ENCODE measurements around the gene EIF4EBP3. TPM values are rescaled to one million over a fixed set of nuclear protein-coding genes. Genes with fewer than 3 reads are reported as not detected.

The EIF4EBP3 gene
- total and polyA plus RNA-seq, 9 of the 15 experiments (the other 6 are each of a cell fraction or from before 2014, with no cell fraction given), result 1.3 to 7.5 (median 3.8) TPM

DNA sequence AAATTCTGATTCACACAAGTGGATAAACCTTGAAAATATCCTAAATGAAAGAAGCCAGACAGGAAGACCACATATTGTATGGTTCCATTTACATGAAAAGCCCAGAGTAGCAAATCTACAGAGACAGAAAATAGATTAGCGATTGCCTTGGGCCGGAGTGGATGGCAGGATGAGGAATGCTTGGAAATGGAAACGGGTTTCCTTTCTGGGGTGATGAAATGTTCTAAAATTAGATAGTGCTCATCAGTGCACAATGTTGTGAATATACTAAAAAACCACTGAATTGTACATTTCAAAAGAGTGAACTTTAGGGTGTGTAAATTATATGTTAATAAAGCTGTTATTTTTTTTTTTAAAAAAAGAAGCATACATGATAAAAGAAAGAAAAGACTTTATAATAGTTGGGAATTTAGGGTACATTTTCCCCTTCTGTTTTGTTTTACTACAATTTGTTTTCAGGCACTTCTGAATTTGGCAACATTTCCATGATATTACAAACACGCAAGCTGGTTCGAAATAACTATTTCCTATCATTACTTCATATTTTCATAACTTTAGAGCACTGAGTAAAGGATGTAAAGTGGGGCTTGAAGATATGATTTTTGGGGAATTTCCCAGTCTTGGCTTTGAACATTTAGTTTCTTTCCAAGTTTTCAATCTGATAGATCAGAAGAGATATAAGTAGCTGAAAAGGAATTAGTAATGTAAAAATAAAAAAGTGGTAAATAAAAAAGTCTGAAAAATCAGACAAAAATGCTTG, 41.0 kb downstream of the EIF4EBP3 start:
- Histone ChIP-seq H3K4me1 (replicated peaks in 1 of 2; ENCODE audit: control insufficient read depth in 2 of 2, insufficient read depth in 2 of 2, low read length in 2 of 2) (peaks cover 3 to 4% of the 10 kb centered on the region in 2 experiments; a peak in 1 of 5 replicates), H3K4me2 (ENCODE audit: insufficient read depth, low read length) (no peak overlapping the region), H4K20me1 (replicated peaks; ENCODE audit: control insufficient read depth, insufficient read depth, low read length) (no peaks in the 10 kb centered on the region), H3K9me3 (replicated peaks; ENCODE audit: control insufficient read depth, insufficient read depth, low read depth, low read length) (no peaks in the 10 kb centered on the region), H2AFZ (ENCODE audit: low read depth, low read length) (no peak overlapping the region), H3K9me1 (ENCODE audit: control insufficient read depth, insufficient read depth, low read length) (no peaks in the 10 kb centered on the region), H3K4me3 (no peak overlapping the region), H3K9ac (ENCODE audit: insufficient read depth in 1 of 2, low read depth in 2 of 2, low read length in 2 of 2) (no peak overlapping the region), H3K27me3 (ENCODE audit: control insufficient read depth in 2 of 2, insufficient read depth in 2 of 2, low read length in 2 of 2) (no peaks in the 10 kb centered on the region), H3K36me3 (ENCODE audit: control insufficient read depth, insufficient read depth, low read length) (no peaks in the 10 kb centered on the region), H3K79me2 (ENCODE audit: control insufficient read depth, insufficient read depth, low read length) (no peaks in the 10 kb centered on the region), H3K27ac (ENCODE audit: extremely low read depth, low read depth, low read length) (no peak overlapping the region)
- ATAC-seq (no peak), FAIRE-seq (no peak), DNase-seq (ENCODE audit: extremely low read depth in 1 of 4, low spot score in 3 of 4) (no peak)
- WGBS (ENCODE audit: insufficient coverage, low coverage, missing lambda C conversion rate), result 67% methylated on average over 5 of the region's 5 CpGs
- in situ Hi-C loops (cut with MboI) (no loop called here), intact Hi-C loops (cut with micrococcal nuclease) (no loop called here)
- POLR2A ChIA-PET, result no interaction called here
- CTCF ChIA-PET (ENCODE audit: low intra/inter-chr PET ratio), result no interaction called here
- BruUV-seq (replicated peaks), result no TSS peak
- TF ChIP-seq HDAC8 (tag; IDR thresholded peaks at IDR 0.05) (no peak), OTX1 (CRISPR knock-in tag; IDR thresholded peaks at IDR 0.05) (no peak), EGR1 (conservative IDR thresholded peaks at IDR 0.05) (no peak), IRF2 (CRISPR knock-in tag; IDR thresholded peaks at IDR 0.05) (no peak), BACH1 (tag; IDR thresholded peaks at IDR 0.05) (no peak), ZBTB2 (IDR thresholded peaks at IDR 0.05) (no peak)
- TF ChIP-seq, protein P1, sequence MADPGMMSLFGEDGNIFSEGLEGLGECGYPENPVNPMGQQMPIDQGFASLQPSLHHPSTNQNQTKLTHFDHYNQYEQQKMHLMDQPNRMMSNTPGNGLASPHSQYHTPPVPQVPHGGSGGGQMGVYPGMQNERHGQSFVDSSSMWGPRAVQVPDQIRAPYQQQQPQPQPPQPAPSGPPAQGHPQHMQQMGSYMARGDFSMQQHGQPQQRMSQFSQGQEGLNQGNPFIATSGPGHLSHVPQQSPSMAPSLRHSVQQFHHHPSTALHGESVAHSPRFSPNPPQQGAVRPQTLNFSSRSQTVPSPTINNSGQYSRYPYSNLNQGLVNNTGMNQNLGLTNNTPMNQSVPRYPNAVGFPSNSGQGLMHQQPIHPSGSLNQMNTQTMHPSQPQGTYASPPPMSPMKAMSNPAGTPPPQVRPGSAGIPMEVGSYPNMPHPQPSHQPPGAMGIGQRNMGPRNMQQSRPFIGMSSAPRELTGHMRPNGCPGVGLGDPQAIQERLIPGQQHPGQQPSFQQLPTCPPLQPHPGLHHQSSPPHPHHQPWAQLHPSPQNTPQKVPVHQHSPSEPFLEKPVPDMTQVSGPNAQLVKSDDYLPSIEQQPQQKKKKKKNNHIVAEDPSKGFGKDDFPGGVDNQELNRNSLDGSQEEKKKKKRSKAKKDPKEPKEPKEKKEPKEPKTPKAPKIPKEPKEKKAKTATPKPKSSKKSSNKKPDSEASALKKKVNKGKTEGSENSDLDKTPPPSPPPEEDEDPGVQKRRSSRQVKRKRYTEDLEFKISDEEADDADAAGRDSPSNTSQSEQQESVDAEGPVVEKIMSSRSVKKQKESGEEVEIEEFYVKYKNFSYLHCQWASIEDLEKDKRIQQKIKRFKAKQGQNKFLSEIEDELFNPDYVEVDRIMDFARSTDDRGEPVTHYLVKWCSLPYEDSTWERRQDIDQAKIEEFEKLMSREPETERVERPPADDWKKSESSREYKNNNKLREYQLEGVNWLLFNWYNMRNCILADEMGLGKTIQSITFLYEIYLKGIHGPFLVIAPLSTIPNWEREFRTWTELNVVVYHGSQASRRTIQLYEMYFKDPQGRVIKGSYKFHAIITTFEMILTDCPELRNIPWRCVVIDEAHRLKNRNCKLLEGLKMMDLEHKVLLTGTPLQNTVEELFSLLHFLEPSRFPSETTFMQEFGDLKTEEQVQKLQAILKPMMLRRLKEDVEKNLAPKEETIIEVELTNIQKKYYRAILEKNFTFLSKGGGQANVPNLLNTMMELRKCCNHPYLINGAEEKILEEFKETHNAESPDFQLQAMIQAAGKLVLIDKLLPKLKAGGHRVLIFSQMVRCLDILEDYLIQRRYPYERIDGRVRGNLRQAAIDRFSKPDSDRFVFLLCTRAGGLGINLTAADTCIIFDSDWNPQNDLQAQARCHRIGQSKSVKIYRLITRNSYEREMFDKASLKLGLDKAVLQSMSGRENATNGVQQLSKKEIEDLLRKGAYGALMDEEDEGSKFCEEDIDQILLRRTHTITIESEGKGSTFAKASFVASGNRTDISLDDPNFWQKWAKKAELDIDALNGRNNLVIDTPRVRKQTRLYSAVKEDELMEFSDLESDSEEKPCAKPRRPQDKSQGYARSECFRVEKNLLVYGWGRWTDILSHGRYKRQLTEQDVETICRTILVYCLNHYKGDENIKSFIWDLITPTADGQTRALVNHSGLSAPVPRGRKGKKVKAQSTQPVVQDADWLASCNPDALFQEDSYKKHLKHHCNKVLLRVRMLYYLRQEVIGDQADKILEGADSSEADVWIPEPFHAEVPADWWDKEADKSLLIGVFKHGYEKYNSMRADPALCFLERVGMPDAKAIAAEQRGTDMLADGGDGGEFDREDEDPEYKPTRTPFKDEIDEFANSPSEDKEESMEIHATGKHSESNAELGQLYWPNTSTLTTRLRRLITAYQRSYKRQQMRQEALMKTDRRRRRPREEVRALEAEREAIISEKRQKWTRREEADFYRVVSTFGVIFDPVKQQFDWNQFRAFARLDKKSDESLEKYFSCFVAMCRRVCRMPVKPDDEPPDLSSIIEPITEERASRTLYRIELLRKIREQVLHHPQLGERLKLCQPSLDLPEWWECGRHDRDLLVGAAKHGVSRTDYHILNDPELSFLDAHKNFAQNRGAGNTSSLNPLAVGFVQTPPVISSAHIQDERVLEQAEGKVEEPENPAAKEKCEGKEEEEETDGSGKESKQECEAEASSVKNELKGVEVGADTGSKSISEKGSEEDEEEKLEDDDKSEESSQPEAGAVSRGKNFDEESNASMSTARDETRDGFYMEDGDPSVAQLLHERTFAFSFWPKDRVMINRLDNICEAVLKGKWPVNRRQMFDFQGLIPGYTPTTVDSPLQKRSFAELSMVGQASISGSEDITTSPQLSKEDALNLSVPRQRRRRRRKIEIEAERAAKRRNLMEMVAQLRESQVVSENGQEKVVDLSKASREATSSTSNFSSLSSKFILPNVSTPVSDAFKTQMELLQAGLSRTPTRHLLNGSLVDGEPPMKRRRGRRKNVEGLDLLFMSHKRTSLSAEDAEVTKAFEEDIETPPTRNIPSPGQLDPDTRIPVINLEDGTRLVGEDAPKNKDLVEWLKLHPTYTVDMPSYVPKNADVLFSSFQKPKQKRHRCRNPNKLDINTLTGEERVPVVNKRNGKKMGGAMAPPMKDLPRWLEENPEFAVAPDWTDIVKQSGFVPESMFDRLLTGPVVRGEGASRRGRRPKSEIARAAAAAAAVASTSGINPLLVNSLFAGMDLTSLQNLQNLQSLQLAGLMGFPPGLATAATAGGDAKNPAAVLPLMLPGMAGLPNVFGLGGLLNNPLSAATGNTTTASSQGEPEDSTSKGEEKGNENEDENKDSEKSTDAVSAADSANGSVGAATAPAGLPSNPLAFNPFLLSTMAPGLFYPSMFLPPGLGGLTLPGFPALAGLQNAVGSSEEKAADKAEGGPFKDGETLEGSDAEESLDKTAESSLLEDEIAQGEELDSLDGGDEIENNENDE (IDR thresholded peaks at IDR 0.05; ENCODE audit: low read depth, low read length), result no peak
- TF ChIP-seq, protein P2, sequence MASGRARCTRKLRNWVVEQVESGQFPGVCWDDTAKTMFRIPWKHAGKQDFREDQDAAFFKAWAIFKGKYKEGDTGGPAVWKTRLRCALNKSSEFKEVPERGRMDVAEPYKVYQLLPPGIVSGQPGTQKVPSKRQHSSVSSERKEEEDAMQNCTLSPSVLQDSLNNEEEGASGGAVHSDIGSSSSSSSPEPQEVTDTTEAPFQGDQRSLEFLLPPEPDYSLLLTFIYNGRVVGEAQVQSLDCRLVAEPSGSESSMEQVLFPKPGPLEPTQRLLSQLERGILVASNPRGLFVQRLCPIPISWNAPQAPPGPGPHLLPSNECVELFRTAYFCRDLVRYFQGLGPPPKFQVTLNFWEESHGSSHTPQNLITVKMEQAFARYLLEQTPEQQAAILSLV (tag; IDR thresholded peaks at IDR 0.05), result no peak
